ENCODE measurements around the gene PNMA6F.

Gene PNMA6F

DNA sequence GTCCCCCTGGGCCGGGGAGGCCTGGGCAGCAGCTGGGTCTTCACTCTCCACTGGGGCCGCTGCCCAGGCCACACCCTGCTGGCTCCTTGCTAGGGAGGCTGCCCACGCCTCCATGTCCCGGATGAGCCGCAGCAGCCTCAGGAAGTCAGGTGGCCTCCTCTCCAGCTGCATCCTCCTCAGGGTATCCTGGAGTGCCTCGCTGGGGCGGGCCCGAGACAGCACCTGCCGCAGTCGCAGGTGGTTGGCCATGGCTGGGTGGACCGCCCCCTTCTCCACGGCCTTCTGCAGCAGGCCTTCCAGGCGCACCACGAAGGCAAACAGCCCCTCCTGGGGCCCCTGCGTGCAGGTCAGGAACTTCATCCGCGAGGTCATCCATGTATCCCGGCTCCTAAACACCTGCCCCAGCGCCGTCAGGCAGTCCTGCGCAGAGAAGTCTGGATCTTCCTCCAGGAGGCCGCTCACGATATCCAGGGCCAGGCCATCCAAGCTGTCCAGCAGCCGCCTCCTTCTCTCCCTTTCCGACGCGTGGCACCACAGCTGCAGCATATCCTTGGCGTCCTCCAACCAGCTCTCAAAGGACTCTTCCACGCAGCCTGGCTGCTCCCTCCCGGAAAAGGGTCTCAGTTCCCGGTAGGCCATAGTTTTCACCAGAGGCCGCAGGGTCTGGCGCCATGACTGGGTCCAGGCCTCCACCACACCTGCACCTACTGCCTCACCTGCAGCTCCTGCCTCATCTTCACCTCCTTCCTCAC lies 2.1 kb downstream of the PNMA6F start:
- no peak for TF ChIP-seq CTCF (IDR thresholded peaks at IDR 0.05; ENCODE audit: low read depth, low read length)
- no peak overlapping the region for H3K4me3 ChIP-seq (ENCODE audit: low read depth, low read length)

DNA sequence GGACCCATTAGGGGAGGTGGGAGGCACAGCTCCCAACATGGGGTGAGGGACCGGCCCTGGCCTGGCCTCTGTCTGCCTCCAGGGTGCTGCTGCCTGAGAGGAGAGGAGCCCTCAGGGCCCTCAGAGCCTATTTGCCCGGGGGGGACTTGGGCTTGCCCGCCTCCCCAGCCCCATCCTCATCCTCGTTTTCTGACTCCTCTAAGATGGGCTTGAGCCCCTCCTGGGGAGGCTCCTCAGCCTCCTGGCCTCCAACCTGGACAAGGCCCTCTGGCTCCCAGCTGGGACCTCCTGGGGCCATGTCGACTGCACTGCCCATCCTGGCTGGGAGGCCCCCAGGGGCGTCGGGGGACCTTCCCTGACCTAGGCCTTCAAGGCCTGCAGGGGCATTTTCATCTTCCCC lies 2.8 kb downstream of the PNMA6F start:
- no peak overlapping the region for H3K4me3 ChIP-seq (ENCODE audit: low read depth, low read length)
- TF ChIP-seq CTCF (IDR thresholded peaks at IDR 0.05; ENCODE audit: low read depth, low read length), result no peak

GRCh38 chrX:153317996-153318722 lies 3.4 kb downstream of the PNMA6F start:
- no peak overlapping the region for H3K4me3 ChIP-seq (ENCODE audit: low read depth, low read length)
- TF ChIP-seq CTCF (IDR thresholded peaks at IDR 0.05; ENCODE audit: low read depth, low read length), result no peak

GRCh38 chrX:153317306-153317705 lies 4.3 kb downstream of the PNMA6F start:
- H3K4me3 ChIP-seq (ENCODE audit: low read depth, low read length), result no peak overlapping the region

GRCh38 chrX:153312842-153313241 lies 8.7 kb downstream of the PNMA6F start:
- no peak overlapping the region for H3K4me3 ChIP-seq (ENCODE audit: low read depth, low read length)
- no peak for TF ChIP-seq CTCF (IDR thresholded peaks at IDR 0.05; ENCODE audit: low read depth, low read length)

More at GRCh38 chrX:153317306-153317705, 4.3 kb downstream of the PNMA6F start:
- TF ChIP-seq CTCF (IDR thresholded peaks at IDR 0.05; ENCODE audit: low read depth, low read length), result no peak

- TF ChIP-seq CTCF (IDR thresholded peaks at IDR 0.05; ENCODE audit: low read depth, low read length), result no peak
- H3K4me3 ChIP-seq (ENCODE audit: low read depth, low read length), result no peak overlapping the region
Observed at GRCh38 chrX:153312041-153312440, 9.5 kb downstream of the PNMA6F start.

DNA sequence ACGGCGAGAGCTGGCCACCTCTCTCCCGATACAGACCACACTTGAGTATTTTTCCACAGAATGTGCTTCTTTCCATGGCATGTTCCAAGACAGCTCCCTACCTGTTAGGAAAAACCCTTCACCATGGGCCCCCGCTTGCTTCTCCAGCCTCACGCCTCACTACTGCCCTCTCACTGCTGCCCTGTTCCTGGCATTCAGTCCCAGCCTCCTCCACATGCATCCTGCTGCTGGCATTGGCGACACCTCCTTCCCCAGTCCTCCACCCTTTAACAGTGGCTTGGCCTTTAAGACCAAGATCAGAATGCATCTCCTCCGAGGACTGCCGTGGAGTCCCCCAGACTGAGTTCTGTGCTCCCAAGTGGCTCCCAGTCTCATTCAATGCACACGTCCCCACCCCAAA lies 10.7 kb downstream of the PNMA6F start:
- no peak overlapping the region for H3K4me3 ChIP-seq (ENCODE audit: low read depth, low read length)
- TF ChIP-seq CTCF (IDR thresholded peaks at IDR 0.05; ENCODE audit: low read depth, low read length), result no peak

All from WI38 (cell line).